Caco-2 (cell line): ENCODE results near the gene CRMP1. TPM values are rescaled to one million over a fixed set of nuclear protein-coding genes. Genes with fewer than 3 reads are reported as not detected.

Experiments used
- BruUV-seq: library from RNA; stranded (reverse); fragments of 400-500 nt; replicated peaks from 2 replicates; lab custom pipeline; 2021; lab: Mats Ljungman, UMichigan
- CTCF ChIA-PET: fragments of 300-600 bp; sonication (Branson Sonifier 250); formaldehyde crosslinking; loops from one replicate; lab custom pipeline; 2022; ENCODE audit warnings: antibody characterized with exemption; lab: Charles Lee
- POLR2A ChIA-PET: fragments of 300-600 bp; sonication (Branson Sonifier 250); formaldehyde crosslinking; loops from one replicate; lab custom pipeline; 2022; ENCODE audit warnings: antibody characterized with exemption; lab: Charles Lee
- DNase-seq, 2 experiments: peaks; one replicate each; pipeline versions ENCODE4 v3.0.0 to v3.0.0-alpha.2; 2020 to 2022
- H3K27me3 ChIP-seq: replicated peaks from 2 replicates; pipeline ENCODE4 v1.6.0; 2011; ENCODE audit warnings: low read length; ENCODE audit not compliant: control insufficient read depth, insufficient read depth
- H3K36me3 ChIP-seq: 2 replicates; pipeline ENCODE4 v1.5.1; 2011; ENCODE audit warnings: low read length; ENCODE audit not compliant: control insufficient read depth, insufficient read depth
- H3K4me1 ChIP-seq: fragments of 250-450 bp; sonication (Bioruptor Pico); 2 replicates; pipeline ENCODE4 v1.5.1; 2020; ENCODE audit warnings: mild to moderate bottlenecking
- H3K4me3 ChIP-seq: 2 replicates; pipeline ENCODE4 v1.5.1; 2011; ENCODE audit warnings: low read depth, mild to moderate bottlenecking, control low read depth, low read length
- H3K9me3 ChIP-seq: fragments of 250-450 bp; sonication (Bioruptor Pico); 2 replicates; pipeline ENCODE4 v1.5.1; 2020; ENCODE audit warnings: mild to moderate bottlenecking, moderate library complexity
- H3K27ac Mint-ChIP-seq: one replicate; pipeline ENCODE4 v1.8.0; 2022; ENCODE audit warnings: mixed read lengths; ENCODE audit not compliant: unreplicated experiment
- H3K27me3 Mint-ChIP-seq: one replicate; pipeline ENCODE4 v1.8.0; 2022; ENCODE audit warnings: mixed read lengths; ENCODE audit not compliant: insufficient read depth, unreplicated experiment
- H3K36me3 Mint-ChIP-seq: one replicate; pipeline ENCODE4 v1.8.0; 2022; ENCODE audit warnings: mild to moderate bottlenecking, mixed read lengths; ENCODE audit not compliant: insufficient read depth, unreplicated experiment
- H3K4me1 Mint-ChIP-seq: one replicate; pipeline ENCODE4 v1.8.0; 2022; ENCODE audit warnings: low read depth, mixed read lengths; ENCODE audit not compliant: unreplicated experiment
- H3K4me3 Mint-ChIP-seq: one replicate; pipeline ENCODE4 v1.8.0; 2022; ENCODE audit warnings: mild to moderate bottlenecking, moderate library complexity, mixed read lengths; ENCODE audit not compliant: unreplicated experiment
- H3K9me3 Mint-ChIP-seq: one replicate; pipeline ENCODE4 v1.8.0; 2022; ENCODE audit warnings: mixed read lengths; ENCODE audit not compliant: unreplicated experiment
- CTCF ChIP-seq, 2 experiments: fragments of 200-600 bp in 1 of 2; IDR thresholded peaks; 1 replicate in 1 of 2; 2 replicates in 1 of 2; pipeline versions ENCODE4 v1.5.1 to v1.8.0; 2011 to 2022; ENCODE audit warnings: antibody characterized with exemption in 1 of 2, control low read depth in 1 of 2, inconsistent platforms in 1 of 2, low read depth in 1 of 2, low read length in 1 of 2, mild to moderate bottlenecking in 1 of 2, moderate library complexity in 1 of 2; ENCODE audit not compliant: insufficient read depth in 1 of 2, severe bottlenecking in 1 of 2, unreplicated experiment in 1 of 2
- intact Hi-C: fragments of 100-400 bp; cut with micrococcal nuclease; formaldehyde crosslinking; loops from one replicate; pipeline ENCODE4 v1.10.0; 2022; ENCODE audit not compliant: unreplicated experiment
- total RNA-seq: library from RNA; stranded (reverse); gene quantifications from 2 replicates; pipeline ENCODE4 v1.2.3, GENCODE V29; 2022

Gene CRMP1
- total RNA-seq, 1 experiment from 2014 or later, result not detected

- H3K36me3 ChIP-seq, result no peaks in the 10 kb centered on the region
- Mint-ChIP-seq H3K27ac (no peak overlapping the region), H3K9me3 (no peaks in the 10 kb centered on the region), H3K4me1 (no peaks in the 10 kb centered on the region), H3K36me3 (no peaks in the 10 kb centered on the region), H3K27me3 (peaks cover 15% of the 10 kb centered on the region), H3K4me3 (no peak overlapping the region)
- no peak for DNase-seq
- ChIA-PET CTCF (no interaction called here), POLR2A (no interaction called here)
- intact Hi-C loops, result no loop called here
- H3K4me3 ChIP-seq, result no peak overlapping the region
- H3K4me1 ChIP-seq, result no peaks in the 10 kb centered on the region
- no TSS peak for BruUV-seq
- TF ChIP-seq CTCF (IDR thresholded peaks at IDR 0.05; ENCODE audit: insufficient read depth in 1 of 2, low read depth in 1 of 2, low read length in 1 of 2, severe bottlenecking in 1 of 2, unreplicated experiment in 1 of 2), result no peak
- no peaks in the 10 kb centered on the region for H3K27me3 ChIP-seq
- no peaks in the 10 kb centered on the region for H3K9me3 ChIP-seq
Observed at GRCh38 chr4:5867866-5868265, 25.0 kb downstream of the CRMP1 start.

GRCh38 chr4:5866841-5867813 lies 25.8 kb downstream of the CRMP1 start:
- ChIA-PET POLR2A (no interaction called here), CTCF (no interaction called here)
- Histone ChIP-seq H3K4me1 (no peaks in the 10 kb centered on the region), H3K36me3 (no peaks in the 10 kb centered on the region), H3K27me3 (no peaks in the 10 kb centered on the region), H3K4me3 (no peak overlapping the region), H3K9me3 (no peaks in the 10 kb centered on the region)
- H3K36me3 Mint-ChIP-seq, result no peaks in the 10 kb centered on the region
- H3K4me3 Mint-ChIP-seq, result no peak overlapping the region
- H3K27me3 Mint-ChIP-seq, result peaks cover 15% of the 10 kb centered on the region
- H3K27ac Mint-ChIP-seq, result no peak overlapping the region
- no peaks in the 10 kb centered on the region for H3K9me3 Mint-ChIP-seq
- intact Hi-C loops, result no loop called here
- no TSS peak for BruUV-seq
- no peaks in the 10 kb centered on the region for H3K4me1 Mint-ChIP-seq
- no peak for TF ChIP-seq CTCF (IDR thresholded peaks at IDR 0.05; ENCODE audit: insufficient read depth in 1 of 2, low read depth in 1 of 2, low read length in 1 of 2, severe bottlenecking in 1 of 2, unreplicated experiment in 1 of 2)
- DNase-seq, result no peak

- no peak for TF ChIP-seq CTCF (IDR thresholded peaks at IDR 0.05; ENCODE audit: insufficient read depth in 1 of 2, low read depth in 1 of 2, low read length in 1 of 2, severe bottlenecking in 1 of 2, unreplicated experiment in 1 of 2)
- Histone ChIP-seq H3K36me3 (no peaks in the 10 kb centered on the region), H3K9me3 (no peaks in the 10 kb centered on the region), H3K27me3 (no peaks in the 10 kb centered on the region), H3K4me1 (no peaks in the 10 kb centered on the region), H3K4me3 (no peak overlapping the region)
- no peak for DNase-seq
- ChIA-PET POLR2A (no interaction called here), CTCF (no interaction called here)
- intact Hi-C loops, result no loop called here
- no peaks in the 10 kb centered on the region for H3K4me1 Mint-ChIP-seq
- BruUV-seq, result no TSS peak
- H3K27me3 Mint-ChIP-seq, result peaks cover 15% of the 10 kb centered on the region
- H3K9me3 Mint-ChIP-seq, result no peaks in the 10 kb centered on the region
- no peaks in the 10 kb centered on the region for H3K36me3 Mint-ChIP-seq
- H3K4me3 Mint-ChIP-seq, result no peak overlapping the region
- no peak overlapping the region for H3K27ac Mint-ChIP-seq
Observed at GRCh38 chr4:5865896-5866599, 26.8 kb downstream of the CRMP1 start.
